H9 (cell line): ENCODE measurements around the gene MICALL1. TPM values are rescaled to one million over a fixed set of nuclear protein-coding genes. Genes with fewer than 3 reads are reported as not detected.

ENCODE experiments used
- DNase-seq: peaks from one replicate; pipeline ENCODE4 v3.0.0-alpha.2; 2017
- H2AFZ ChIP-seq: one replicate; pipeline ENCODE4 v1.6.1; 2013; ENCODE audit warnings: mild to moderate bottlenecking, low read length, control low read depth, moderate library complexity
- H2AK5ac ChIP-seq: 2 replicates; pipeline ENCODE4 v1.6.1; 2013; ENCODE audit warnings: low read length, control low read depth, mixed read lengths; ENCODE audit not compliant: insufficient read length
- H2BK120ac ChIP-seq: one replicate; pipeline ENCODE4 v1.6.1; 2013; ENCODE audit warnings: low read depth, mild to moderate bottlenecking, low read length, control low read depth, inconsistent platforms; ENCODE audit not compliant: poor library complexity, severe bottlenecking
- H2BK12ac ChIP-seq: 2 replicates; pipeline ENCODE4 v1.6.1; 2013; ENCODE audit warnings: low read length, control low read depth, mixed read lengths, low read depth; ENCODE audit not compliant: insufficient read length
- H2BK15ac ChIP-seq: 2 replicates; pipeline ENCODE4 v1.6.1; 2013; ENCODE audit warnings: low read depth, low read length, control low read depth
- H2BK20ac ChIP-seq: one replicate; pipeline ENCODE4 v1.6.1; 2013; ENCODE audit warnings: low read depth, mild to moderate bottlenecking, low read length, control low read depth, inconsistent platforms; ENCODE audit not compliant: poor library complexity, severe bottlenecking
- H2BK5ac ChIP-seq: 2 replicates; pipeline ENCODE4 v1.6.1; 2013; ENCODE audit warnings: low read length, control low read depth, mixed read lengths; ENCODE audit not compliant: insufficient read length
- H3K14ac ChIP-seq: 2 replicates; pipeline ENCODE4 v1.6.1; 2013; ENCODE audit warnings: low read length, control low read depth; ENCODE audit not compliant: insufficient read depth
- H3K18ac ChIP-seq: 2 replicates; pipeline ENCODE4 v1.6.1; 2013; ENCODE audit warnings: low read depth, mild to moderate bottlenecking, mixed read lengths, low read length, control low read depth; ENCODE audit not compliant: insufficient read length
- H3K23ac ChIP-seq: 2 replicates; pipeline ENCODE4 v1.6.1; 2013; ENCODE audit warnings: low read length, control low read depth, mixed read lengths, low read depth; ENCODE audit not compliant: insufficient read length
- H3K23me2 ChIP-seq: 2 replicates; pipeline ENCODE4 v1.6.1; 2013; ENCODE audit warnings: low read depth, mild to moderate bottlenecking, mixed read lengths, low read length, control low read depth; ENCODE audit not compliant: insufficient read length, poor library complexity, severe bottlenecking
- H3K27ac ChIP-seq: 2 replicates; pipeline ENCODE4 v1.5.1; 2013; ENCODE audit warnings: low read length, control low read depth, mixed read lengths, low read depth; ENCODE audit not compliant: insufficient read length
- H3K27me3 ChIP-seq: 2 replicates; pipeline ENCODE4 v1.6.1; 2013; ENCODE audit warnings: low read length, control low read depth, inconsistent platforms; ENCODE audit not compliant: insufficient read depth
- H3K4ac ChIP-seq: 2 replicates; pipeline ENCODE4 v1.6.1; 2013; ENCODE audit warnings: low read depth, mild to moderate bottlenecking, control low read depth, inconsistent platforms, low read length, moderate library complexity
- H3K4me1 ChIP-seq: 2 replicates; pipeline ENCODE4 v1.6.1; 2013; ENCODE audit warnings: low read length, control low read depth, inconsistent platforms; ENCODE audit not compliant: insufficient read depth
- H3K4me2 ChIP-seq: 2 replicates; pipeline ENCODE4 v1.6.1; 2013; ENCODE audit warnings: low read length, control low read depth, mixed read lengths; ENCODE audit not compliant: insufficient read length, insufficient read depth
- H3K56ac ChIP-seq: 2 replicates; pipeline ENCODE4 v1.6.1; 2013; ENCODE audit warnings: low read depth, mild to moderate bottlenecking, mixed read lengths, low read length, control low read depth; ENCODE audit not compliant: insufficient read length
- H3K79me1 ChIP-seq: 2 replicates; pipeline ENCODE4 v1.6.1; 2013; ENCODE audit warnings: low read depth, mild to moderate bottlenecking, moderate library complexity, low read length, control low read depth, inconsistent platforms; ENCODE audit not compliant: insufficient read depth, poor library complexity, severe bottlenecking
- H3K79me2 ChIP-seq: 2 replicates; pipeline ENCODE4 v1.6.1; 2013; ENCODE audit warnings: low read length, control low read depth, inconsistent platforms; ENCODE audit not compliant: insufficient read depth
- H3K9ac ChIP-seq: 2 replicates; pipeline ENCODE4 v1.6.1; 2013; ENCODE audit warnings: low read length, control low read depth, mixed read lengths; ENCODE audit not compliant: insufficient read length; ENCODE audit errors: extremely low read depth
- H3K9me3 ChIP-seq: one replicate; pipeline ENCODE4 v1.6.1; 2013; ENCODE audit warnings: low read depth, low read length, inconsistent platforms; ENCODE audit not compliant: control insufficient read depth
- H3T11ph ChIP-seq: one replicate; pipeline ENCODE4 v1.6.1; 2013; ENCODE audit warnings: mild to moderate bottlenecking, low read length, control low read depth, inconsistent platforms
- H4K20me1 ChIP-seq: one replicate; pipeline ENCODE4 v1.6.1; 2013; ENCODE audit not compliant: control insufficient read depth, insufficient read length, insufficient read depth
- H4K5ac ChIP-seq: 2 replicates; pipeline ENCODE4 v1.6.1; 2013; ENCODE audit warnings: low read depth, mild to moderate bottlenecking, mixed read lengths, low read length, control low read depth; ENCODE audit not compliant: insufficient read length
- H4K8ac ChIP-seq: replicated peaks from 2 replicates; pipeline ENCODE4 v1.6.1; 2013; ENCODE audit warnings: low read length, control low read depth, mixed read lengths, low read depth; ENCODE audit not compliant: insufficient read length
- H4K91ac ChIP-seq: 2 replicates; pipeline ENCODE4 v1.6.1; 2013; ENCODE audit warnings: low read depth, mild to moderate bottlenecking, moderate library complexity, mixed read lengths, low read length, control low read depth; ENCODE audit not compliant: insufficient read length
- H3K27ac Mint-ChIP-seq, 3 experiments: 2 replicates in 2 of 3; 3 replicates in 1 of 3; pipeline ENCODE4 v1.8.0; 2020 to 2021; ENCODE audit warnings: mixed read lengths in 3 of 3, mild to moderate bottlenecking in 1 of 3, moderate library complexity in 1 of 3
- H3K27me3 Mint-ChIP-seq: 2 replicates; pipeline ENCODE4 v1.8.0; 2021; ENCODE audit warnings: low read depth, mild to moderate bottlenecking, moderate library complexity, mixed read lengths
- H3K36me3 Mint-ChIP-seq, 3 experiments: 2 replicates in 2 of 3; 3 replicates in 1 of 3; pipeline ENCODE4 v1.8.0; 2020 to 2021; ENCODE audit warnings: low read depth in 3 of 3, mixed read lengths in 3 of 3; ENCODE audit not compliant: insufficient read depth in 1 of 3
- H3K4me1 Mint-ChIP-seq, 2 experiments: 2 replicates each; pipeline ENCODE4 v1.8.0; 2020; ENCODE audit warnings: mixed read lengths in 2 of 2
- H3K4me3 Mint-ChIP-seq, 2 experiments: 2 replicates in 1 of 2; 3 replicates in 1 of 2; pipeline ENCODE4 v1.8.0; 2020 to 2021; ENCODE audit warnings: mild to moderate bottlenecking in 2 of 2, mixed read lengths in 2 of 2, moderate library complexity in 1 of 2
- H3K9me3 Mint-ChIP-seq, 2 experiments: 2 replicates in 1 of 2; 3 replicates in 1 of 2; pipeline ENCODE4 v1.8.0; 2020; ENCODE audit warnings: mild to moderate bottlenecking in 2 of 2, mixed read lengths in 2 of 2, moderate library complexity in 1 of 2
- WGBS: extraction: QIAGEN DNeasy Blood & Tissue Kit; methylation state at CpG from one replicate; pipeline ENCODE4 v1.1.7; 2013; ENCODE audit warnings: missing lambda C conversion rate, low lambda C conversion rate, mixed read lengths; ENCODE audit not compliant: insufficient read length; ENCODE audit errors: extremely low coverage; 5-methylcytosine and 5-hydroxymethylcytosine counted together
- total RNA-seq: library from RNA; stranded (reverse); gene quantifications from 2 replicates; pipeline ENCODE4 v1.2.1, GENCODE V29; 2021
- TF ChIP-seq, protein P1 (sequence below): fragments of 200-600 bp; sonication (generic); conservative IDR thresholded peaks from 3 replicates; pipeline ENCODE4 v1.8.0; 2021; ENCODE audit warnings: antibody characterized with exemption, mild to moderate bottlenecking

MICALL1 gene
- total RNA-seq, 1 experiment from 2014 or later, result 33.3 TPM

- Histone ChIP-seq H4K20me1 (no peaks in the 10 kb centered on the region), H4K91ac (no peak overlapping the region), H2AFZ (no peak overlapping the region), H3K79me1 (no peaks in the 10 kb centered on the region), H3K4ac (no peak overlapping the region), H3K27me3 (no peaks in the 10 kb centered on the region), H3K9me3 (no peaks in the 10 kb centered on the region), H3K79me2 (no peaks in the 10 kb centered on the region), H3K4me2 (no peak overlapping the region), H3K23me2 (no peaks in the 10 kb centered on the region), H3K23ac (no peak overlapping the region), H2AK5ac (no peak overlapping the region), H2BK15ac (no peak overlapping the region), H3K14ac (no peak overlapping the region), H3K56ac (no peak overlapping the region), H3K9ac (no peak overlapping the region), H2BK12ac (no peak overlapping the region), H3K4me1 (no peaks in the 10 kb centered on the region), H3K18ac (no peak overlapping the region), H3K27ac (no peak overlapping the region), H2BK20ac (no peak overlapping the region), H2BK120ac (no peak overlapping the region), H2BK5ac (no peak overlapping the region), H4K5ac (no peak overlapping the region), H3T11ph (no peak overlapping the region), H4K8ac (no peak overlapping the region)
- H3K4me1 Mint-ChIP-seq, result peaks cover 21 to 27% of the 10 kb centered on the region in 2 experiments
- no peak overlapping the region for H3K4me3 Mint-ChIP-seq
- TF ChIP-seq, protein P1, sequence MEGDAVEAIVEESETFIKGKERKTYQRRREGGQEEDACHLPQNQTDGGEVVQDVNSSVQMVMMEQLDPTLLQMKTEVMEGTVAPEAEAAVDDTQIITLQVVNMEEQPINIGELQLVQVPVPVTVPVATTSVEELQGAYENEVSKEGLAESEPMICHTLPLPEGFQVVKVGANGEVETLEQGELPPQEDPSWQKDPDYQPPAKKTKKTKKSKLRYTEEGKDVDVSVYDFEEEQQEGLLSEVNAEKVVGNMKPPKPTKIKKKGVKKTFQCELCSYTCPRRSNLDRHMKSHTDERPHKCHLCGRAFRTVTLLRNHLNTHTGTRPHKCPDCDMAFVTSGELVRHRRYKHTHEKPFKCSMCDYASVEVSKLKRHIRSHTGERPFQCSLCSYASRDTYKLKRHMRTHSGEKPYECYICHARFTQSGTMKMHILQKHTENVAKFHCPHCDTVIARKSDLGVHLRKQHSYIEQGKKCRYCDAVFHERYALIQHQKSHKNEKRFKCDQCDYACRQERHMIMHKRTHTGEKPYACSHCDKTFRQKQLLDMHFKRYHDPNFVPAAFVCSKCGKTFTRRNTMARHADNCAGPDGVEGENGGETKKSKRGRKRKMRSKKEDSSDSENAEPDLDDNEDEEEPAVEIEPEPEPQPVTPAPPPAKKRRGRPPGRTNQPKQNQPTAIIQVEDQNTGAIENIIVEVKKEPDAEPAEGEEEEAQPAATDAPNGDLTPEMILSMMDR, result no peak
- WGBS, result no CpG with 5 or more reads among the region's 9 CpGs
- no peaks in the 10 kb centered on the region; the same call in 1 of the 2 replicates for H3K27me3 Mint-ChIP-seq
- peaks cover 31 to 69% (median 55%) of the 10 kb centered on the region in 3 experiments; a peak in 6 of 7 replicates for H3K36me3 Mint-ChIP-seq
- no peak for DNase-seq
- H3K9me3 Mint-ChIP-seq, result 0 out of 5 replicates have a peak, but pooled peaks cover 0 to 3% of the 10 kb centered on the region in 2 experiments
- peak overlapping the region; percentile 0 to 40 (median 3); a peak in 4 of 7 replicates for H3K27ac Mint-ChIP-seq
Measured at GRCh38 chr22:37965940-37966664, 60.0 kb downstream of the MICALL1 start.
